ENCODE measurements around the gene ASIC2.

DNA sequence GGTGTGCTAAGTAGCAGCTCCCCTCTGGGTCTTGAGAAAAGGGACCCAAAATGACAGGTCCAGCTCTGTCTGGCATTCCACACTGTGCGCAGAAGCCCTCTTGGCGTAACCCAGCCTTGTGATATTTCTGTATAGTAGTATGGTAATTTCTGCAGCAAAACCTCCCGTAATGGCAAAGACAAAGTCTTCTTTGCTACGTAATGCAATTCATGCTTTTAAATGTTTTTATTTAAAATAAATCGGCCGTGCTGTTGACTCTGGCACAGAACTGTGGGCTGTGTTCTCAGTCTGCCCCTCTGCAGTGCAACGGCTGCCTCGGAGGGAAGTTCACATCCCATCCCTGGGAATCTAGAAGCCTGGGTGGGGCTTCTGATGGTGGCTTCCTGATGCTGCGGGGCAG lies 75.2 kb downstream of the ASIC2 start:
- TF ChIP-seq, protein P1, sequence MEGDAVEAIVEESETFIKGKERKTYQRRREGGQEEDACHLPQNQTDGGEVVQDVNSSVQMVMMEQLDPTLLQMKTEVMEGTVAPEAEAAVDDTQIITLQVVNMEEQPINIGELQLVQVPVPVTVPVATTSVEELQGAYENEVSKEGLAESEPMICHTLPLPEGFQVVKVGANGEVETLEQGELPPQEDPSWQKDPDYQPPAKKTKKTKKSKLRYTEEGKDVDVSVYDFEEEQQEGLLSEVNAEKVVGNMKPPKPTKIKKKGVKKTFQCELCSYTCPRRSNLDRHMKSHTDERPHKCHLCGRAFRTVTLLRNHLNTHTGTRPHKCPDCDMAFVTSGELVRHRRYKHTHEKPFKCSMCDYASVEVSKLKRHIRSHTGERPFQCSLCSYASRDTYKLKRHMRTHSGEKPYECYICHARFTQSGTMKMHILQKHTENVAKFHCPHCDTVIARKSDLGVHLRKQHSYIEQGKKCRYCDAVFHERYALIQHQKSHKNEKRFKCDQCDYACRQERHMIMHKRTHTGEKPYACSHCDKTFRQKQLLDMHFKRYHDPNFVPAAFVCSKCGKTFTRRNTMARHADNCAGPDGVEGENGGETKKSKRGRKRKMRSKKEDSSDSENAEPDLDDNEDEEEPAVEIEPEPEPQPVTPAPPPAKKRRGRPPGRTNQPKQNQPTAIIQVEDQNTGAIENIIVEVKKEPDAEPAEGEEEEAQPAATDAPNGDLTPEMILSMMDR (IDR thresholded peaks at IDR 0.05): no peak
- no peak for TF ChIP-seq POLR2A (IDR thresholded peaks at IDR 0.05)
- TF ChIP-seq POLR2AphosphoS5 (IDR thresholded peaks at IDR 0.05; ENCODE audit: insufficient read depth in 1 of 2, low read depth in 1 of 2): no peak

Data from vagina (tissue), 2 donors.